Measurements from ENCODE around the gene PLA2G2E. TPM values are rescaled to one million over a fixed set of nuclear protein-coding genes. Genes with fewer than 3 reads are reported as not detected.

PLA2G2E gene
- total RNA-seq, 1 donor: not detected

DNA sequence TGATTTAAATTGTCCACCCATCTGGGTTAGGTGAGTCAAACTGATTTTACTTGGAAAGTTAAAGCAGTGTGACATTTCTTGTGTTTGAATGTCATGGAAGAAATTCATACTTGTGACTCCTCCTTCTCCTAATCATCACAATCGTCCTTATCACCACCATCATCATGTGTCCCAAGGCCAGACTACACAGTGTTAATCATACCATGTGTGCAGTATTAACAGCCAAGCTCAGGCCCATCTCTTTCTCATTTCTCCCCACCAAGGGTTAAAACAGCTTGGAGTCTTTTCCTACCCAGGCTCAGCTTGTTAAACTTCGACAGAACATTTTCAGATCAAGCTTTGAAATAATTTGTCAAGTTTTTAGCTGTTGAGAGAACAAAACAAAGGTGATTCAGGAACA is 22.5 kb upstream of the PLA2G2E start:
- TF ChIP-seq, protein P1, sequence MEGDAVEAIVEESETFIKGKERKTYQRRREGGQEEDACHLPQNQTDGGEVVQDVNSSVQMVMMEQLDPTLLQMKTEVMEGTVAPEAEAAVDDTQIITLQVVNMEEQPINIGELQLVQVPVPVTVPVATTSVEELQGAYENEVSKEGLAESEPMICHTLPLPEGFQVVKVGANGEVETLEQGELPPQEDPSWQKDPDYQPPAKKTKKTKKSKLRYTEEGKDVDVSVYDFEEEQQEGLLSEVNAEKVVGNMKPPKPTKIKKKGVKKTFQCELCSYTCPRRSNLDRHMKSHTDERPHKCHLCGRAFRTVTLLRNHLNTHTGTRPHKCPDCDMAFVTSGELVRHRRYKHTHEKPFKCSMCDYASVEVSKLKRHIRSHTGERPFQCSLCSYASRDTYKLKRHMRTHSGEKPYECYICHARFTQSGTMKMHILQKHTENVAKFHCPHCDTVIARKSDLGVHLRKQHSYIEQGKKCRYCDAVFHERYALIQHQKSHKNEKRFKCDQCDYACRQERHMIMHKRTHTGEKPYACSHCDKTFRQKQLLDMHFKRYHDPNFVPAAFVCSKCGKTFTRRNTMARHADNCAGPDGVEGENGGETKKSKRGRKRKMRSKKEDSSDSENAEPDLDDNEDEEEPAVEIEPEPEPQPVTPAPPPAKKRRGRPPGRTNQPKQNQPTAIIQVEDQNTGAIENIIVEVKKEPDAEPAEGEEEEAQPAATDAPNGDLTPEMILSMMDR (IDR thresholded peaks at IDR 0.05; ENCODE audit: insufficient read depth, low read depth, low read length): no peak
- no peak for DNase-seq (ENCODE audit: low read depth)
- H3K4me3 ChIP-seq (ENCODE audit: low read depth, low read length): no peak overlapping the region

DNA sequence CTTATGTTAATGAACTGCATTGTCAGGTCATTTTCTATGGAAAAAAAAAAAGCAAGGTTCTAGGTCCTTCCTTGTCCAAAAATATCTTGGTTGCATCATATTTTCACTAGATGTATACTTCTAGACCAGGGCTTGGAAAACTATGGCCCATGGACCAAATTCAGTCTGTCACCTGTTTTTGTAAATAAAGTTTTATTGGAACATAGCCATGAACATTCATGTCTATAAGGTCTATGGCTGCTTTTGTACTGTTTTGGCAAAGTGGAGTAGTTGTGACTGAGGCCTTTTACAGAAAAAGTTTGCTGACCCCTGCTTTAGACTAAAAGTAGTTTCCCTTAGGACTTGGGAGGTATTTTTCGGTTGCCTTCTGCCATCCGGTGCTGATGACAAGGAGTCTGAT is 19.2 kb upstream of the PLA2G2E start:
- no peak overlapping the region for H3K4me3 ChIP-seq (ENCODE audit: low read depth, low read length)
- DNase-seq (ENCODE audit: low read depth): no peak
- TF ChIP-seq, protein P1 (IDR thresholded peaks at IDR 0.05; ENCODE audit: insufficient read depth, low read depth, low read length): no peak

DNA sequence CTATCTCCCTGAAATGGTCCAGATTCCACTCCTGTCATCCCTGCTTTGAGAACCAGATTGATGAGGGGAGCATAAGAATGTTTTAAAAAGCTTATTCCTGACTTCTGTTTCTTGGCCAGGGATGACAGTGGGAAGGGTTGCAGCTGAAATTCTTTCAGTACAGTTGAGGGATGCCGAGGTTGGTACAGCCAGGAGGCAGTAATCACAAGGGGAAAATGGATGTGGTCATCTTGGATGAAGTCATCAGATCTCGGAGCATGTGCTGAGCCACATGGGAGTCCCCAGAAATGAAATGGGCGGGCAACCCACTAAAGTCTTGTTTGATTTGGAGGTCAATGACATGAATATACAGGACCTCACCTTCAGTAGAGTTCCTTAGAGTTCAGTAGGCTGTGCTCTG is 18.7 kb upstream of the PLA2G2E start:
- H3K4me3 ChIP-seq (ENCODE audit: low read depth, low read length): no peak overlapping the region
- TF ChIP-seq, protein P1 (IDR thresholded peaks at IDR 0.05; ENCODE audit: insufficient read depth, low read depth, low read length): no peak
- no peak for DNase-seq (ENCODE audit: low read depth)

DNA sequence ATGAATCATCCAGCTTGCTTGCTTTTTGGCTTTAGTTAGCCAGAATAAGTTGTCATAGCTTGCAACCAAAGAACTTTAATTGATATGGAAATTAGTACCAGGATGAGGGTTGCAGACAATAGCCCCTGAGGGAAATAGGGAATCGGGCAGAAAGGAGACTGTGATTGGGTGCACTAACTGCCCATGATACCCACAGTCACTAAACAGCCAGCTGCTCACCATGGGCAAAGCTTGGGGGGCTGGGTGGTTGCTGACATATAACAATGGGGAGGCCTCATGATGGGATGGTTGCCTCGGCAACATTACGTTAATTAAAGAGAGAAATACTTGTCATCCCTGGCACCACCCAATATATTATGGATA is 17.8 kb upstream of the PLA2G2E start:
- no peak for DNase-seq (ENCODE audit: low read depth)
- no peak overlapping the region for H3K4me3 ChIP-seq (ENCODE audit: low read depth, low read length)
- TF ChIP-seq, protein P1 (IDR thresholded peaks at IDR 0.05; ENCODE audit: insufficient read depth, low read depth, low read length): no peak

DNA sequence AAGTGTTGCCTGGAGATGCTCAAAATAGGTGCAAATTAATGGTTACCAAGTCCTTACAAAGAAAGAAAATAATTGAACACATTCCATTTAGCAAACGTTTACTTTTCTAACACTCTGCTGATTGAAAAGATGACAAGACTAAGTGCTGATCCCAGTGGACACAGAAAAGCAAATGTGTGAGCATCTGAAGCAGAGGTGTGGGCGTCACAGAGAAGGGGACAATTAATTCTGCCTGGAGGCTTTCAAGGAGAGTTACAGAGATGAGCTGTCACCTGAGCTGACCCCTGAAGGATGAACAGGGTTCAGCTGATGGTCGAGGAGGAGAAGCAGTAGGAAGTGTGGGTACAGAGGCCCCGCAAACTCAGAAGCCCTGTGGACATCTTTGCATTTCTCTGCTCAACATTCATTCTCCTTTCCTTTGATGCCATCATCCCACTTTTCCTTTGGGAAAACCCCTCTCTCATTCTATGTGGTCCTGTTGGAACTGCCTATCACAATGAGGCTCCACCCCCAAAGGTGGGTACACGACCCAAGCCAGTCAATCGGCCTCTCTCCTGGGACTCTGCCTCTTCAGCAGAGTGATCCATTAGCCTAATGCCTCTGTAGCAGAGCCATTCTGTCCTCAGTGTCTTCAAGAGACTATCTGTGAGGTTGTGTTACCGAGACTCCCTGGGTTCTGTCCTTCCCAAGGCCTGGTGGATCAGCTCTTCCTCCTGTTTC is 17.2 kb upstream of the PLA2G2E start:
- no peak overlapping the region for H3K4me3 ChIP-seq (ENCODE audit: low read depth, low read length)
- TF ChIP-seq, protein P1 (IDR thresholded peaks at IDR 0.05; ENCODE audit: insufficient read depth, low read depth, low read length): no peak
- DNase-seq (ENCODE audit: low read depth): no peak

DNA sequence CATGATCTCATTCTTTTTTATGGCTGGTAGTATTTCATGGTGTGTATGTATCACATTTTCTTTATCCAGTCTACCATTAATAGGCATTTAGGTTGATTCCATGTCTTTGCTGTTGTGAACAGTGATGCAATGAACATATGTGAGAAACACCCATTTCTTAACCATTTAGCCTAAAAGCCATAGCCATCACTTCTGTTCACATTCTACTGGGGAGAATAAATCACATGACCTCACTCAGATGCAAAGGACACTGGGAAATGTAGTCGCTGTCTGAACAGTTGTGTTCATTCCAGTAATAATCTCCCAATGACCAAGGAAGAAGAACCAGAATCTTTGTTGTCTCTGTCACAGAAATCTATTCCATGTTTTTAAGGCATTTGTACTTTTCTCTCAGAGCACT is 15.1 kb upstream of the PLA2G2E start:
- TF ChIP-seq, protein P1 (IDR thresholded peaks at IDR 0.05; ENCODE audit: insufficient read depth, low read depth, low read length): no peak
- no peak overlapping the region for H3K4me3 ChIP-seq (ENCODE audit: low read depth, low read length)
- DNase-seq (ENCODE audit: low read depth): no peak
